ENCODE results near the gene HOXD10. TPM values are rescaled to one million over a fixed set of nuclear protein-coding genes. Genes with fewer than 3 reads are reported as not detected.

Gene HOXD10
- total RNA-seq, 4 donors from 2014 or later = 0.31 to 0.67 (median 0.52) TPM; not detected in 1

DNA sequence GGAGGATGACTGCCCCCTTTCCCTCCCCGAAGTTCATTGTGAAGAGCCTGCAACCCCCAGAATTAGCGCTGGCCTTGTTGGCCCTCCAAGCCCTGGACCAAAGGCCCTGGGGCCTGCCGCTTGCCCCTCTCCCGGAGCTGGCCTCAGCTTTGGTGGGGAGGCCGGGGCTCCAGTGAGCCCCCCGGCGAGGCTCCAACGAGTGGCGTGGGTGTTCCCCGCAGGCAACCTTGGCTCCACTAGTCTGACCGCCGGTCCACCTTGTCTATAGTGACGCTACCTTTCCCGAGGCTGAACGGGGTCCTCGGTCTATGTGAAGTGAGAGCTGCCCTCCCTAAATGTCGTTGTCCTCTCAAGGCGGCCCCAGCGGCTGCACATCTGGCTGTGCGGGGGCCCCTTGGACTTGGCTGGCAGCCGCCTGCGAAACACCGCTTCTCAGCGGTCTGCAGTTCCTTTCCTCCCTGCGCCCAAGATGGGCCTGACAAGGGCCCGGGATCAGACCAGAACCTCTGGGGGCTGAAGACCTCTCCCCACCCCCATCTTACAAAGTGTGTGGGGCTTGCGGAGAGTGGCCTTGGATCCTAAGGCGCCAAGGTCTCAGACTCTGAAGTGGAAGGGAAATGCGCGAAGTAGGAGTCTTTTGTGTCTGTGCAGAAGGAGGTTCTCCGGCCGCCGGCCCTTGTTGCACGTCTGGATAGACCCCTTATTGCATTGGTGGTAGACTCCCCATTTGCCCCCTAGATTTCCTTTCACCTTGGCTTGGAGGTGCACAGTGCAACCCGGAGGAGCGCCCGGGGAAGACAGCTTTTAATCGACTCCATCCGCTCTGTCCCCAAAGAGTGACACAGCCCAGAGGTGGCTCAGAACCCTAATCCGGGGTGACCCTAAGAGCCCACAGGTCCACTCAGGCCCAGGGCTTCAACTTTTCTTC, 3.9 kb upstream of the HOXD10 start:
- H3K4me1 ChIP-seq = peaks cover 0 to 25% (median 11%) of the 10 kb centered on the region in 3 donors
- 0 to 13% methylated on average over 6 to 8 of the region's 40 CpGs for WGBS, 2 donors (ENCODE audit: low coverage in 1 of 2)
- H3K36me3 ChIP-seq = no peaks in the 10 kb centered on the region
- H3K27me3 ChIP-seq = peaks cover 100% of the 10 kb centered on the region
- no peak overlapping the region for H3K4me3 ChIP-seq
- H3K27ac ChIP-seq = no peak overlapping the region
- no peak for ATAC-seq
- H3K9me3 ChIP-seq = no peaks in the 10 kb centered on the region
- TF ChIP-seq POLR2AphosphoS5 (IDR thresholded peaks at IDR 0.05) = no peak
- no peak for TF ChIP-seq EP300 (IDR thresholded peaks at IDR 0.05)
- no peak for TF ChIP-seq POLR2A (IDR thresholded peaks at IDR 0.05)
- TF ChIP-seq, protein P1, sequence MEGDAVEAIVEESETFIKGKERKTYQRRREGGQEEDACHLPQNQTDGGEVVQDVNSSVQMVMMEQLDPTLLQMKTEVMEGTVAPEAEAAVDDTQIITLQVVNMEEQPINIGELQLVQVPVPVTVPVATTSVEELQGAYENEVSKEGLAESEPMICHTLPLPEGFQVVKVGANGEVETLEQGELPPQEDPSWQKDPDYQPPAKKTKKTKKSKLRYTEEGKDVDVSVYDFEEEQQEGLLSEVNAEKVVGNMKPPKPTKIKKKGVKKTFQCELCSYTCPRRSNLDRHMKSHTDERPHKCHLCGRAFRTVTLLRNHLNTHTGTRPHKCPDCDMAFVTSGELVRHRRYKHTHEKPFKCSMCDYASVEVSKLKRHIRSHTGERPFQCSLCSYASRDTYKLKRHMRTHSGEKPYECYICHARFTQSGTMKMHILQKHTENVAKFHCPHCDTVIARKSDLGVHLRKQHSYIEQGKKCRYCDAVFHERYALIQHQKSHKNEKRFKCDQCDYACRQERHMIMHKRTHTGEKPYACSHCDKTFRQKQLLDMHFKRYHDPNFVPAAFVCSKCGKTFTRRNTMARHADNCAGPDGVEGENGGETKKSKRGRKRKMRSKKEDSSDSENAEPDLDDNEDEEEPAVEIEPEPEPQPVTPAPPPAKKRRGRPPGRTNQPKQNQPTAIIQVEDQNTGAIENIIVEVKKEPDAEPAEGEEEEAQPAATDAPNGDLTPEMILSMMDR (IDR thresholded peaks at IDR 0.05) = no peak

DNA sequence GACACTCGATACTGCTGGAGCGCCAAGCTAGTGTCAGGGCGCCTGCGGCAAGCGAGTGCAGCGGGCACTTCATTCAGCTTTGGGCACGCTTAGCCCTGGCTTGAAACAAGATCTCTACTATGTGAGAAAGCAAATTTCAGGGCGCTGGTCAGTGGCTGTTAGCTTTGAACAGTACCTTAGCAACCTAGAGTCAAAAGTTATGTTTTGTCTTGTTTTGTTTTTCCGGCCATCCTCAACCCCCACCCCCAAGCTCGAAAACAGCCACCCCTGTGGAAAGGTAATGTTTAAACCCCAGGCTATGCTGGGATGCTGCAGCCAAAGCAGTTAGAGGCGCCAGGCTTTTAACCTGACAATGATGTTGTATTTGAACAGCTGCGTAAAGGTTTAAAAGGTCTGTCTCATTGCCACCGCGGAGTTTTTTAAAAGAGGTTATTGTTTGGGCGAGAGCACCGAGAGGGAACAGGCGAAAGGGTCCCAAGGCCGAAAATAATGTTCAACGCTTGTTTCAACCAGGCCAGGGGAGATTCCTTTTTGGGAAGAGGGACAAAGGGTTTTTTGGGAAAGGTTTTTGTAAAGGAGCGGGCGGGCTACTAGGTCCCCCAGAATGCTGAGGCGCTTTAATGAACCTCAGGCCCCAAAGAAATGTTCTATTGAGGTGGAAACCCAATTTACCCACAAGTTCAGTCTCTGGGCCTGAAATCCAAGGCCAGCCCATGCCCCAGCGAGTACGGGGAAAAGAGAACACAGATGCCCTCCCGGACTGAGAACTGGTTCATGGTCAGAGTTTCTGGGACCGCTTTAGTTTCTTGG, 2.3 kb upstream of the HOXD10 start:
- TF ChIP-seq POLR2A (IDR thresholded peaks at IDR 0.05) = no peak
- TF ChIP-seq, protein P1 (IDR thresholded peaks at IDR 0.05) = no peak
- no peak for TF ChIP-seq EP300 (IDR thresholded peaks at IDR 0.05)
- TF ChIP-seq POLR2AphosphoS5 (IDR thresholded peaks at IDR 0.05) = no peak
- Histone ChIP-seq H3K36me3 (no peaks in the 10 kb centered on the region), H3K4me3 (no peak overlapping the region), H3K9me3 (no peaks in the 10 kb centered on the region), H3K27me3 (peaks cover 100% of the 10 kb centered on the region), H3K4me1 (peaks cover 0 to 9% (median 0%) of the 10 kb centered on the region in 3 donors), H3K27ac (no peak overlapping the region)
- ATAC-seq = no peak
- 9 to 16% methylated on average over 8 to 20 of the region's 26 CpGs for WGBS, 2 donors (ENCODE audit: low coverage in 1 of 2)

DNA sequence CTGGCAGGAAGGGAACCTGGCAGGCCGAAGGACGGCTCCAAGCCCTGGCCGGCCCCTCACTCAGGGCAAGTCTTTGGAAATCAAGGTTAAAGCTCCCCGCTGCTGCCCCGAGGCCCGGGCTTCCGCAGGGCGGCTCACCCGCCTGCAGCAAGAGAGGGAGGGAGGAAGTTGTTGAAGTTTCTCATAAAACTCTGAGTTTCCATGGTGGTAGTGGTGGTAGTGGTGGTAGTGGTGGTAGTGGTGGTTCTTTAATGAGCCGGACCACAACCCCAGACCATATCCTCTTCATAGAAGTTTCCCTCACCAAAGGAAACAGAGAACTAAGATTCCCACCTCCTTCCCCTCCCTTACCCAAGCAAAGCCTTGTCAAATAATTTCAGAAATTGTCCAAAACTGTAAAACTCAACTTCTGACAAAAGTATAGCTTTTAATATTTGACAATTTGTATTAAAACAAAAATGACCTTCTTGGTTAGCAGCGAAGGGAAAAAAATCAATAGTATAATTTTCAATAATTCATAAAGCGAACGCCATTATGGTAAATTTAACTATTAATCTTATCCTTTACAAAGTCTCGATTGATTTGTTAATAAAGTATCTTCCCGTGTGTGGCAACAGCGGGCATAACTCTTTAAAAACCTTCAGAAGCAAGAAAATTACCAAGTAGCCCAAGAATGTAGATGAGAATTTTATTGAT, 1.5 kb upstream of the HOXD10 start:
- H3K4me1 ChIP-seq = peaks cover 0 to 9% (median 0%) of the 10 kb centered on the region in 3 donors
- WGBS, 2 donors (ENCODE audit: low coverage in 1 of 2) = 17 to 20% methylated on average over 7 to 12 of the region's 16 CpGs
- ATAC-seq = no peak
- TF ChIP-seq POLR2AphosphoS5 (IDR thresholded peaks at IDR 0.05) = no peak
- no peak for TF ChIP-seq EP300 (IDR thresholded peaks at IDR 0.05)
- no peak for TF ChIP-seq POLR2A (IDR thresholded peaks at IDR 0.05)
- TF ChIP-seq, protein P1 (IDR thresholded peaks at IDR 0.05) = no peak
- peaks cover 100% of the 10 kb centered on the region for H3K27me3 ChIP-seq
- no peaks in the 10 kb centered on the region for H3K36me3 ChIP-seq
- H3K4me3 ChIP-seq = no peak overlapping the region
- H3K27ac ChIP-seq = no peak overlapping the region
- H3K9me3 ChIP-seq = no peaks in the 10 kb centered on the region

DNA sequence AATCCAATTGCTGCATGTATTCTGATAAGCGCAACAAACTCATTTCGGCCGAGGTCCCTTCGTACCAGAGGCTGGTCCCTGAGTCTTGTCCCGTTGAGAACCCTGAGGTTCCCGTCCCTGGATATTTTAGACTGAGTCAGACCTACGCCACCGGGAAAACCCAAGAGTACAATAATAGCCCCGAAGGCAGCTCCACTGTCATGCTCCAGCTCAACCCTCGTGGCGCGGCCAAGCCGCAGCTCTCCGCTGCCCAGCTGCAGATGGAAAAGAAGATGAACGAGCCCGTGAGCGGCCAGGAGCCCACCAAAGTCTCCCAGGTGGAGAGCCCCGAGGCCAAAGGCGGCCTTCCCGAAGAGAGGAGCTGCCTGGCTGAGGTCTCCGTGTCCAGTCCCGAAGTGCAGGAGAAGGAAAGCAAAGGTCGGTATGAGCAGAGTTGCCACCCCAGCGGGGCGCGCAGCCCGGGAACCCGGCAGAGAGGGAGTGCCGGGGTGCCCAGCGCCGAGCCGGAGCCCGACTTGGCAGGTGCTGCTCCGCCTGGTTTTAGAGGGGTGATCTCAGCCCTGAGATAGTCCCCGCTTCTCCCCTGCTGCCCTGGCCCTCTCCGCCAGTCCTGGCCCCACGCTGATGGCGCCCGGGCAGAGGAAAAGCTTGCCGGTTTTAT, 714 bp downstream of the HOXD10 start:
- H3K9me3 ChIP-seq = no peaks in the 10 kb centered on the region
- 25 to 61% methylated on average over 5 to 13 of the region's 40 CpGs for WGBS, 2 donors (ENCODE audit: low coverage in 1 of 2)
- H3K4me1 ChIP-seq = peaks cover 0 to 18% (median 3%) of the 10 kb centered on the region in 3 donors
- H3K36me3 ChIP-seq = no peaks in the 10 kb centered on the region
- H3K27me3 ChIP-seq = peaks cover 100% of the 10 kb centered on the region
- no peak for ATAC-seq
- TF ChIP-seq, protein P1 (IDR thresholded peaks at IDR 0.05) = no peak
- H3K4me3 ChIP-seq = no peak overlapping the region
- H3K27ac ChIP-seq = no peak overlapping the region

All from gastroesophageal sphincter (tissue), 4 donors.